Neural cell (in vitro differentiated cells): ENCODE data around the gene ACTG1. TPM values are rescaled to one million over a fixed set of nuclear protein-coding genes. Genes with fewer than 3 reads are reported as not detected.

ENCODE experiments used
- H2AFZ ChIP-seq: fragments of 200-600, 300-800 bp; sonication (generic), shearing (Covaris generic); 2 replicates; pipeline ENCODE4 v1.6.0; 2014; ENCODE audit warnings: low read depth, mild to moderate bottlenecking, antibody characterized with exemption, low read length, moderate library complexity
- H3F3A ChIP-seq: fragments of 200-600 bp; shearing (Covaris generic); 2 replicates; pipeline ENCODE4 v1.6.1; 2016; ENCODE audit warnings: mild to moderate bottlenecking, moderate library complexity, mixed read lengths, antibody characterized with exemption, low read length; ENCODE audit not compliant: insufficient read depth, poor library complexity, severe bottlenecking
- H3K27ac ChIP-seq: fragments of 200-600, 300-800 bp; sonication (generic), shearing (Covaris generic); 2 replicates; pipeline ENCODE4 v1.5.1; 2014; ENCODE audit warnings: mild to moderate bottlenecking, low read length, moderate library complexity
- H3K27me3 ChIP-seq: fragments of 300-800, 200-600 bp; sonication (generic), shearing (Covaris generic); 2 replicates; pipeline ENCODE4 v1.6.0; 2014; ENCODE audit warnings: mild to moderate bottlenecking, low read depth, low read length, moderate library complexity; ENCODE audit not compliant: insufficient read depth
- H3K36me3 ChIP-seq: fragments of 300-800, 200-600 bp; sonication (generic), shearing (Covaris generic); 2 replicates; pipeline ENCODE4 v1.5.1; 2014; ENCODE audit warnings: mild to moderate bottlenecking, antibody characterized with exemption, low read length, moderate library complexity; ENCODE audit not compliant: insufficient read depth
- H3K4me2 ChIP-seq: fragments of 300-800, 200-600 bp; sonication (generic), shearing (Covaris generic); 2 replicates; pipeline ENCODE4 v1.6.0; 2014; ENCODE audit warnings: mild to moderate bottlenecking, low read length
- H3K4me3 ChIP-seq: fragments of 300-800, 200-600 bp; sonication (generic), shearing (Covaris generic); 2 replicates; pipeline ENCODE4 v1.5.1; 2014; ENCODE audit warnings: mild to moderate bottlenecking, low read length, moderate library complexity
- H3K79me2 ChIP-seq: fragments of 200-600 bp; shearing (Covaris generic); replicated peaks from 2 replicates; pipeline ENCODE4 v1.6.0; 2014; ENCODE audit warnings: mild to moderate bottlenecking, low read length, moderate library complexity; ENCODE audit not compliant: insufficient read depth
- H3K9ac ChIP-seq: fragments of 300-800, 200-600 bp; sonication (generic), shearing (Covaris generic); 2 replicates; pipeline ENCODE4 v1.6.1; 2016; ENCODE audit warnings: mild to moderate bottlenecking, low read length, mixed read lengths
- H3K9me2 ChIP-seq: fragments of 200-600 bp; shearing (Covaris generic); 2 replicates; pipeline ENCODE4 v1.6.1; 2016; ENCODE audit warnings: mild to moderate bottlenecking, low read length, mixed read lengths; ENCODE audit not compliant: insufficient read depth
- H3K9me3 ChIP-seq: fragments of 200-600, 300-800 bp; sonication (generic), shearing (Covaris generic); 2 replicates; pipeline ENCODE4 v1.6.1; 2016; ENCODE audit warnings: mild to moderate bottlenecking, mixed run types, low read length, moderate library complexity, mixed read lengths
- H4K20me1 ChIP-seq: fragments of 200-600 bp; shearing (Covaris generic); 2 replicates; pipeline ENCODE4 v1.6.1; 2016; ENCODE audit warnings: mild to moderate bottlenecking, mixed run types; ENCODE audit not compliant: insufficient read depth
- CTCF ChIP-seq: fragments of 450-650 bp; IDR thresholded peaks from 2 replicates; pipeline ENCODE4 v1.5.1; 2014; ENCODE audit warnings: antibody characterized with exemption, mild to moderate bottlenecking, moderate library complexity; ENCODE audit not compliant: poor library complexity, severe bottlenecking
- EP300 ChIP-seq: fragments of 450-650 bp; conservative IDR thresholded peaks from 2 replicates; pipeline ENCODE4 v1.6.1; 2014; ENCODE audit warnings: antibody characterized with exemption, mild to moderate bottlenecking, moderate library complexity; ENCODE audit not compliant: poor library complexity, severe bottlenecking
- EZH2 ChIP-seq: fragments of 200-600, 300-800 bp; shearing (Covaris generic), sonication (generic); IDR thresholded peaks from 2 replicates; pipeline ENCODE4 v1.6.1; 2014; ENCODE audit warnings: antibody characterized with exemption, low read length, borderline replicate concordance, mild to moderate bottlenecking; ENCODE audit not compliant: insufficient read depth, poor library complexity, severe bottlenecking
- MXI1 ChIP-seq: fragments of 450-650 bp; conservative IDR thresholded peaks from 2 replicates; pipeline ENCODE4 v1.6.1; 2014; ENCODE audit warnings: antibody characterized with exemption, mild to moderate bottlenecking; ENCODE audit not compliant: poor library complexity, severe bottlenecking
- POLR2AphosphoS5 ChIP-seq: IDR thresholded peaks from 2 replicates; pipeline ENCODE4 v1.6.1; 2012
- RAD21 ChIP-seq: fragments of 450-650 bp; conservative IDR thresholded peaks from 2 replicates; pipeline ENCODE4 v1.6.1; 2014; ENCODE audit warnings: antibody characterized with exemption, mild to moderate bottlenecking, moderate library complexity
- REST ChIP-seq: IDR thresholded peaks from 2 replicates; pipeline ENCODE4 v1.6.1; 2012; ENCODE audit warnings: borderline replicate concordance
- SMC3 ChIP-seq: fragments of 450-650 bp; conservative IDR thresholded peaks from 2 replicates; pipeline ENCODE4 v1.6.1; 2014; ENCODE audit warnings: antibody characterized with exemption, mild to moderate bottlenecking, moderate library complexity; ENCODE audit not compliant: poor library complexity
- TAF1 ChIP-seq: IDR thresholded peaks from 2 replicates; pipeline ENCODE4 v1.6.1; 2012; ENCODE audit warnings: low read depth
- polyA plus RNA-seq: library from polyadenylated mRNA; depleted of rRNA; stranded (reverse); fragments of >200 nt; gene quantifications from 2 replicates; pipeline ENCODE4 v1.2.3, GENCODE V29; 2014

ACTG1 gene
- polyA plus RNA-seq, 1 donor from 2014 or later, result 9,187 TPM

GRCh38 chr17:81546906-81547613 is 34.5 kb upstream of the ACTG1 start:
- Histone ChIP-seq H4K20me1 (no peaks in the 10 kb centered on the region), H3K9me3 (no peaks in the 10 kb centered on the region), H2AFZ (no peak overlapping the region), H3F3A (no peaks in the 10 kb centered on the region), H3K9ac (no peak overlapping the region), H3K4me3 (no peak overlapping the region), H3K4me2 (no peak overlapping the region), H3K79me2 (peaks cover 13% of the 10 kb centered on the region), H3K9me2 (no peaks in the 10 kb centered on the region), H3K27me3 (peaks cover 3% of the 10 kb centered on the region), H3K27ac (no peak overlapping the region), H3K36me3 (no peaks in the 10 kb centered on the region)
- no peak for TF ChIP-seq SMC3
- no peak for TF ChIP-seq EP300
- TF ChIP-seq RAD21, result no peak
- TF ChIP-seq MXI1, result no peak
- TF ChIP-seq REST, result no peak
- no peak for TF ChIP-seq EZH2
- TF ChIP-seq CTCF, result no peak
- TF ChIP-seq TAF1, result no peak
- TF ChIP-seq POLR2AphosphoS5, result no peak

- no peak overlapping the region for H2AFZ ChIP-seq
- H3K9me3 ChIP-seq, result no peaks in the 10 kb centered on the region
- H3K27me3 ChIP-seq, result no peaks in the 10 kb centered on the region
- H3F3A ChIP-seq, result no peaks in the 10 kb centered on the region
- H3K36me3 ChIP-seq, result no peaks in the 10 kb centered on the region
- no peaks in the 10 kb centered on the region for H3K79me2 ChIP-seq
- no peak overlapping the region for H3K27ac ChIP-seq
- H3K4me3 ChIP-seq, result no peak overlapping the region
- H3K9ac ChIP-seq, result no peak overlapping the region
- H3K4me2 ChIP-seq, result no peak overlapping the region
- no peaks in the 10 kb centered on the region for H3K9me2 ChIP-seq
- H4K20me1 ChIP-seq, result no peaks in the 10 kb centered on the region
- no peak for TF ChIP-seq SMC3
Measured at GRCh38 chr17:81545160-81545949, 32.8 kb upstream of the ACTG1 start.
